Muscle of leg (tissue), 11 donors: Measurements from ENCODE around the gene PLCB1. TPM values are rescaled to one million over a fixed set of nuclear protein-coding genes. Genes with fewer than 3 reads are reported as not detected.

Experiments used
- DNase-seq: peaks from one replicate; pipeline ENCODE4 v3.0.0; 2013
- H3K27ac ChIP-seq: one replicate; pipeline ENCODE4 v1.5.1; 2013; ENCODE audit warnings: mild to moderate bottlenecking, low read length, control low read depth
- H3K27me3 ChIP-seq: one replicate; pipeline ENCODE4 v1.6.1; 2013; ENCODE audit warnings: low read length; ENCODE audit not compliant: control insufficient read depth, insufficient read depth
- H3K36me3 ChIP-seq: one replicate; pipeline ENCODE4 v1.6.1; 2013; ENCODE audit warnings: low read length; ENCODE audit not compliant: control insufficient read depth, insufficient read depth
- H3K4me1 ChIP-seq: one replicate; pipeline ENCODE4 v1.6.1; 2013; ENCODE audit warnings: low read length; ENCODE audit not compliant: control insufficient read depth, insufficient read depth
- H3K4me3 ChIP-seq: one replicate; pipeline ENCODE4 v1.5.1; 2013; ENCODE audit warnings: low read length, control low read depth
- H3K9me3 ChIP-seq: replicated peaks from 2 replicates; pipeline ENCODE4 v1.6.1; 2013; ENCODE audit warnings: low read depth, low read length; ENCODE audit not compliant: control insufficient read depth
- WGBS: methylation state at CpG from one replicate; pipeline ENCODE4 v1.1.5; 2013; ENCODE audit warnings: missing lambda C conversion rate; ENCODE audit not compliant: insufficient coverage; 5-methylcytosine and 5-hydroxymethylcytosine counted together
- polyA plus RNA-seq, 8 donors: library from polyadenylated mRNA; unstranded; fragments of 120-200 nt; gene quantifications; one replicate each; pipeline versions ENCODE4 v1.2.1 to v1.2.3, GENCODE V29; 2013; ENCODE audit warnings: inconsistent platforms in 1 of 8, low replicate concordance in 1 of 8; ENCODE audit not compliant: insufficient read length in 8 of 8, insufficient read depth in 1 of 8
- total RNA-seq: library from RNA; stranded (reverse); fragments of 120-200 nt; gene quantifications from one replicate; pipeline ENCODE4 v1.2.4, GENCODE V29; 2013

Gene PLCB1
- total and polyA plus RNA-seq, 9 donors = 6.8 to 14.3 (median 9.0) TPM

DNA sequence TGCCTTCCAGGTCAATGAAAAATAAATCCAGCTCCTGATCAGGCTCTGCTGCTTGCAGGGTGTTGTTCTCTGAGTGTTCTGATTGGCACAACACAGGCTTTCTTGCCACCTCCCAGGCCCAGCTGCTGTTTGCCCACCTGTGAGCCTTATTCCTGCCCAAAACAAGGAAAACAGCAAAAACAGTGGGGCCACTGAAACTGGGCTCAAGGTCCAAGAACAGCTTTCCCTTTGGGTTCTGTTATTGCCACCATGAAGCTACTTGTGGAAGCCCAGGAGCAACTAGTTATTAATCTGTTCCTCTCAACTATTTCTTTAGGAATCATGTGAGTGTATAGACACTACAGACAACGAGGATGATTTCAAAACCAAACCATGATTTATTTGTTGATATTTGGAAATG lies 159.1 kb downstream of the PLCB1 start:
- H3K4me3 ChIP-seq = no peak overlapping the region
- no peak overlapping the region for H3K27ac ChIP-seq
- WGBS = no CpG with 5 or more reads among the region's 1 CpG
- H3K9me3 ChIP-seq = no peaks in the 10 kb centered on the region
- no peak for DNase-seq
- no peaks in the 10 kb centered on the region for H3K27me3 ChIP-seq
- H3K4me1 ChIP-seq = no peaks in the 10 kb centered on the region
- H3K36me3 ChIP-seq = no peaks in the 10 kb centered on the region

DNA sequence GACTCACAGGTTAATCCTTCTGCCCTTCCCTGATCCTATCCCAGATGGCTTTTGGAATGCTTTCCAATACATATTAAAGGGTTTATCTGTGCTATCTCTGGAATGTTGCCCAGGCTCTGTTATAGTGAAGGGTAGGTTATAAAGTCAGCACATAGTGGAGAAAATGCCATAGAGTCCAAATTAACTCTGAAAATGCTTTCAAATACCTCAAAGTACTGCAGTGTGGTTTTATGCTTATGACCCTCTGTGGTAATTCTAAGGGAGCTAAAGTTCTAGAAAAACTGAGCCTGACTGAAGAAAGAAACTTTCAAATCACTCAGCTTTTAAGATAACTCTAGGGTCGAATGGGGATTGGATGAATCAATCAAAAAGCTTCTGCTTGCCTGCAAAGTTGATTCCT lies 159.8 kb downstream of the PLCB1 start:
- no peak for DNase-seq
- WGBS = no CpG with 5 or more reads among the region's 1 CpG

DNA sequence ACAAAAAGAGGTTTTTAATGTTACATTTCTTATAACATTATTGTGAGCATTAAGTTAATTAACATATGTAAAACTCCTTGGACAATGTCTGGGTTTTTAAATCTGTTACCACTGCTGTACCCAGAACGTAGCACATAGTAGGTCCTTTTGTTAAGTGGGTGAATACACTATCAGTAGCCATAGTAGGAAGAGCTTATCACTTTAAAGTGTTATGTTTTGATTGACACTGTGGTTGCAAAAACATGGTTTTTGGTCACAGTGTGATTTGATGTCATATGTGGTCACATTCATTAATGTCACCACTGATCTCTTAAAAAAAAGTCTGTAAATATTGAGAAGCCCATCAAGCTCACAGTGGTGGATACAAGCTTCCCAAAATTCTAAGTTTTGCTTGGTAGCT lies 160.7 kb downstream of the PLCB1 start:
- no CpG with 5 or more reads among the region's 1 CpG for WGBS
- Histone ChIP-seq H3K4me1 (no peaks in the 10 kb centered on the region), H3K4me3 (no peak overlapping the region), H3K36me3 (no peaks in the 10 kb centered on the region), H3K27me3 (no peaks in the 10 kb centered on the region), H3K9me3 (no peaks in the 10 kb centered on the region), H3K27ac (no peak overlapping the region)
- DNase-seq = no peak

More for the DNA sequence above, 159.8 kb downstream of the PLCB1 start:
- Histone ChIP-seq H3K27ac (no peak overlapping the region), H3K9me3 (no peaks in the 10 kb centered on the region), H3K27me3 (no peaks in the 10 kb centered on the region), H3K36me3 (no peaks in the 10 kb centered on the region), H3K4me3 (no peak overlapping the region), H3K4me1 (no peaks in the 10 kb centered on the region)

DNA sequence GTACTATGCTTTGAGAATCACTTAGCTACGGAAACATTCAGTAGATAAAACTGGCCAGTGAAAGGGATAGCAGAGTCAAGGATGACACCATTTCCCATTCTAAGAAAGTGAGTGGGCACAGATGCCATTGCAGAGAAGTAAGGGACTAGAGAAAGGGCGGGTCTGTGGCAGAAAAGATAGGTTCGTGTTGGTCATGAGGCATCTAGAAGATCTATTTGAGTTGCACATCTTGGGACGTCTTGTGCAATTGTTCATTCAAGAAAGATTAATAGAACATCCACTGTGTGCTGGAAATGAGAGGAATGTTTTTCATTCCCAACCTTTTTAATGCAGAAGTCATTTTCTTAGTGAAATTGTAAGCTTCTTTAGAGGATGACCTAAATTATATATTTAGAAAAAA lies 161.7 kb downstream of the PLCB1 start:
- Histone ChIP-seq H3K9me3 (no peaks in the 10 kb centered on the region), H3K27ac (no peak overlapping the region), H3K4me3 (no peak overlapping the region), H3K4me1 (no peaks in the 10 kb centered on the region), H3K36me3 (no peaks in the 10 kb centered on the region), H3K27me3 (no peaks in the 10 kb centered on the region)
- 83% methylated on average over 1 of the region's 4 CpGs for WGBS
- DNase-seq = no peak

DNA sequence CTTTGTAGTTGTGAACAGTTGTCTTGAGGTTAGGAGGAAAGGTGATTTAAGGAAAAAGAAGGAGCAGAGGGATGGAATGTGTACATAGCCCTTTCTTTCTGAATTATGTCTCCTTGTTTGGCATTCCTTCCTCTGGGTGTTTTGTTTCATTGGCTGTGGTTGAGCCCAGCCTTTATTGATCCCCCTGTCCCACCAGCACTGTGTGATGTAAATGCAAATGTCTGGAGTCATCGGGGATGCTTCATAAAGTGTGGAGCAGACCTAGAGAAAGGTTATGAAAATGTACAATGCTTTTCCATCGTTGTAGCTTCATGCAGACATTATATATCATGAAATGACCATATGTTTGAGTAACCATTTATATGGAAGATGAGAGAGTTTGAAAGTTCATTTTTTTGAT lies 164.5 kb downstream of the PLCB1 start:
- no peaks in the 10 kb centered on the region for H3K36me3 ChIP-seq
- no peaks in the 10 kb centered on the region for H3K27me3 ChIP-seq
- no peaks in the 10 kb centered on the region for H3K4me1 ChIP-seq
- no peak overlapping the region for H3K27ac ChIP-seq
- no peaks in the 10 kb centered on the region for H3K9me3 ChIP-seq
- no peak for DNase-seq
- WGBS = no CpG with 5 or more reads among the region's 2 CpGs
- no peak overlapping the region for H3K4me3 ChIP-seq

DNA sequence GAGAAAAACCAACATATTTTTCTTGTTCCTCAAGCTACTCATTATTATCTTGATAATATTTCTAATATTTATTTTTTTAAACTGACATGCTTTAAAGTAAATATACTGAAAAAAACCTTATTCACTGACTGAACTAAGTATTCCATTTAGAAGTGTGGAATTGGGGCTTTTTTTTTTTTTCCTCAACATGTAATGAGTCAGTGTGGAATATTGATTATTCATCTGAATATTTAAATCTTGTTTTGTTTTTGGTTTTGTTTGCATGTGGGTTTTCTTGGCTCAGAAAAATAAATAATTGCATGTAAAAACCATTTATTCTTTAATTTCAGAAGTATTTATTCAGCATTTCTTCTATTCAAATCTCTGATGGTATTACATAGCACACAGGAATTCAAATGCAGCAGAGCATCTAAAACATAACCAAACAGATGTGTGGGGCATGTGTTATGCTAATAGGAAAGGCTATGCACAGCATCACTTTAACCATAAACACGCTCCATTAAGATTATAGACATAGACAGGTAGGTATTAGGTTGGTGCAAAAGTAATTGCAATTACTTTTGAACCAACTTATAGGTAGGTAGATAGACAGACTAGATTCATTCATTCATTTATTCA lies 166.5 kb downstream of the PLCB1 start:
- Histone ChIP-seq H3K27ac (no peak overlapping the region), H3K36me3 (no peaks in the 10 kb centered on the region), H3K9me3 (no peaks in the 10 kb centered on the region), H3K4me1 (no peaks in the 10 kb centered on the region), H3K27me3 (no peaks in the 10 kb centered on the region), H3K4me3 (no peak overlapping the region)
- DNase-seq = no peak
- WGBS = no CpG with 5 or more reads among the region's 1 CpG

DNA sequence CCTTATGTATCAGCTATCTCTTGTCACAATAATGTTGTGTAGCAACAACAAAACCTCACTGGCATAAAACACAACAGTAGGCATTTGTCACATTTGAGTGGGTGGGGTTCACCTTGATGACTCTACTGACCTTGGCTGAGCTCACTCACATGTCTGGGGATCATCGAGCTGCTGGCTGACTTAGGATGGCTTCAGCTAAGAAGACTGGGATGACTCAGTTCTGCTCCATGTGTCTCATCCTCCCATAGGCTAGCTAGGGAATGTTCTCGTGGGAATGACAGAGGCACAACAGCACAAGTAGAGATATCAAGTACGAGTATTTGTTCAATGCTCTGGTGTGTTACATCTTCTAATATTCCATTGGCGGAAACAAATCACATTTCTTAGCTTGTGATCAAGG lies 167.9 kb downstream of the PLCB1 start:
- H3K27me3 ChIP-seq = no peaks in the 10 kb centered on the region
- H3K4me1 ChIP-seq = no peaks in the 10 kb centered on the region
- H3K27ac ChIP-seq = no peak overlapping the region
- DNase-seq = no peak
- no peaks in the 10 kb centered on the region for H3K36me3 ChIP-seq
- WGBS = 100% methylated on average over 2 of the region's 4 CpGs
- no peak overlapping the region for H3K4me3 ChIP-seq
- no peaks in the 10 kb centered on the region for H3K9me3 ChIP-seq

DNA sequence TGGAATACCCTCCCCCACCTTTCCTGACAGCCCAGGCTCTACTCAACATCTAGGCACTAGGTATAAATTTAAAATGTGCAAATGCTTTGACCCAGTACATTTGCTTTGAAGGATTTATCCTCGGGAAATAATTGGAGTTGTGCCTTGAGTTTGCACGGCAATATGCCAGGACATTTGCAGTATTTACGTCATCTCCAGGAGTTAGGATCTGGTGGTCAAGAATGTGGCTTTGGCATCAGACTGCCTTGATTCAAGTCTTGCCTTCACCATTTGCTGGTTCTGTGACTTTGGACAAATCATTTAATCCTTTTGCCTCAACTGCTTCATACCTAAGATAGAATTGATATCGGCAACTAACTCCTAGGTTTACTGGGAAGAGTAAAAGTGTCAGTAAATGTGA lies 169.6 kb downstream of the PLCB1 start:
- Histone ChIP-seq H3K4me1 (no peaks in the 10 kb centered on the region), H3K4me3 (no peak overlapping the region), H3K9me3 (no peaks in the 10 kb centered on the region), H3K36me3 (no peaks in the 10 kb centered on the region), H3K27me3 (no peaks in the 10 kb centered on the region), H3K27ac (no peak overlapping the region)
- WGBS = 70% methylated on average over 3 of the region's 4 CpGs
- no peak for DNase-seq

DNA sequence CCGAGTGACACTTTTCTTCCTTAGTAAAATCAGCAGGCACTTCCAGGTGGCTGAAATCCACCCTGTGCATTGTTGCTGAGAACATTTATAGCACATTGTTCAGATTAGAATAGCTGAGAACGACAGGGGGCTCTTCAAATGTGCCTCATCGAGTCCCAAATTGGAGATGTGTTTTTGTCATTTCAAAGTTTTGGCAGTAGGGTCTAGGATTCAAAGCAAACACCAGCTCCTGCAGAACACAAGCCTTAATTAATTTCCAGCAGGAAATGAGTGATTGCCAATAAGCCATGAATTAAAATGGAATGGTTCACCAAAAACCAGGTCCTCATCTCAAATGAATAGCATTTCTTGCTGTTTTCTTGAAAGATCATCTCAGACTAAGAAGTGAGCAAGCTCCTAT lies 171.6 kb downstream of the PLCB1 start:
- Histone ChIP-seq H3K27me3 (no peaks in the 10 kb centered on the region), H3K36me3 (no peaks in the 10 kb centered on the region), H3K4me3 (no peak overlapping the region), H3K27ac (no peak overlapping the region), H3K4me1 (no peaks in the 10 kb centered on the region), H3K9me3 (no peaks in the 10 kb centered on the region)
- peak; percentile 7 for DNase-seq
- WGBS = no CpG with 5 or more reads among the region's 3 CpGs

DNA sequence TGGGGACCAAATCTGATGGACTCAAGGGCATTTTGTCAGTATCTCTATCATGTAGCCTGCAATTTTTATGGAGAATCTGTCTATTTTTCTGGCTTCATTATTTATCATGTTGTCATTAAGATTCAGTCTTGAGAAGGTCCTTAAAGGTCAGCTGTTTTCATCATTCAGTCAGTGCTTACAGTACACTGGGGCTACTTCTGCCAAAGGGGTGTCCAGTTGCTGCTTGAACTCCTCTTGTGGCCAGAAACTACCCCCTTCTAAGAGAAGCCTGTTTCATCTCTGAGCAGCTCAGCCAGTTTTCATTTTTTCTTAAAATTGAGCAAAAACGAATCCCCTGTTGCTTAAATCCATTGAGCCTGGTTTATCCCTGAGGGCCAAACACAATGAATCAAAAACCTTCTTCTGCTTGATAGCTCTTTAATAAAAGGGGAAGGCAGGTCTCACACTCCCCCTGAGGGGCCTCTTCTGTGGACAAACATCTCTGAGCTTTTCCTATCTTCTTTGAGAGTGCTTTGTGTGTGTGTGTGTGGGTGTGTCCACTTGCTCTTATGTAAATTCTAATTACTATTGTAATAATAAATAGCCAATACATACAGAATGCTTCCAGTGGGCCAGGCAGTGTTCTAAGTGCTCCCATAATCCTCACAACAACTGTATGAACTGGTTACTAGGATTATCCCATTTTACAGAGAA lies 172.2 kb downstream of the PLCB1 start:
- H3K27ac ChIP-seq = no peak overlapping the region
- DNase-seq = peak; percentile 29
- no peaks in the 10 kb centered on the region for H3K4me1 ChIP-seq
- no peaks in the 10 kb centered on the region for H3K27me3 ChIP-seq
- H3K4me3 ChIP-seq = no peak overlapping the region
- H3K36me3 ChIP-seq = no peaks in the 10 kb centered on the region
- WGBS = no CpG with 5 or more reads among the region's 1 CpG
- no peaks in the 10 kb centered on the region for H3K9me3 ChIP-seq
